Measurements from ENCODE around the gene ASB15. TPM values are rescaled to one million over a fixed set of nuclear protein-coding genes. Genes with fewer than 3 reads are reported as not detected.

ASB15 gene
- total RNA-seq, 1 experiment from 2014 or later: not detected

- Histone ChIP-seq H3F3A (ENCODE audit: low read length, unreplicated experiment) (no peaks in the 10 kb centered on the region), H3K4me3 (ENCODE audit: low read length) (no peak overlapping the region), H3K9me2 (replicated peaks; ENCODE audit: low read length) (no peaks in the 10 kb centered on the region), H3K27ac (ENCODE audit: low read length) (no peak overlapping the region), H3K4me2 (ENCODE audit: low read length) (no peak overlapping the region), H3K36me3 (ENCODE audit: low read depth, low read length) (no peaks in the 10 kb centered on the region), H3K79me2 (ENCODE audit: low read length) (no peaks in the 10 kb centered on the region), H3K4me1 (ENCODE audit: insufficient read depth, low read length) (no peaks in the 10 kb centered on the region), H3K9me3 (ENCODE audit: low read length) (no peaks in the 10 kb centered on the region), H4K20me1 (ENCODE audit: low read length) (no peaks in the 10 kb centered on the region), H2AFZ (ENCODE audit: low read length) (no peak overlapping the region), H3K27me3 (ENCODE audit: low read length) (no peaks in the 10 kb centered on the region), H3K9ac (ENCODE audit: low read length) (no peak overlapping the region)
- ChIA-PET CTCF (no interaction called here), POLR2A (ENCODE audit: unreplicated experiment) (no interaction called here)
- no peak for TF ChIP-seq EZH2phosphoT487 (IDR thresholded peaks at IDR 0.05; ENCODE audit: borderline replicate concordance, low read length)
- TF ChIP-seq, protein P1, sequence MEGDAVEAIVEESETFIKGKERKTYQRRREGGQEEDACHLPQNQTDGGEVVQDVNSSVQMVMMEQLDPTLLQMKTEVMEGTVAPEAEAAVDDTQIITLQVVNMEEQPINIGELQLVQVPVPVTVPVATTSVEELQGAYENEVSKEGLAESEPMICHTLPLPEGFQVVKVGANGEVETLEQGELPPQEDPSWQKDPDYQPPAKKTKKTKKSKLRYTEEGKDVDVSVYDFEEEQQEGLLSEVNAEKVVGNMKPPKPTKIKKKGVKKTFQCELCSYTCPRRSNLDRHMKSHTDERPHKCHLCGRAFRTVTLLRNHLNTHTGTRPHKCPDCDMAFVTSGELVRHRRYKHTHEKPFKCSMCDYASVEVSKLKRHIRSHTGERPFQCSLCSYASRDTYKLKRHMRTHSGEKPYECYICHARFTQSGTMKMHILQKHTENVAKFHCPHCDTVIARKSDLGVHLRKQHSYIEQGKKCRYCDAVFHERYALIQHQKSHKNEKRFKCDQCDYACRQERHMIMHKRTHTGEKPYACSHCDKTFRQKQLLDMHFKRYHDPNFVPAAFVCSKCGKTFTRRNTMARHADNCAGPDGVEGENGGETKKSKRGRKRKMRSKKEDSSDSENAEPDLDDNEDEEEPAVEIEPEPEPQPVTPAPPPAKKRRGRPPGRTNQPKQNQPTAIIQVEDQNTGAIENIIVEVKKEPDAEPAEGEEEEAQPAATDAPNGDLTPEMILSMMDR (conservative IDR thresholded peaks at IDR 0.05; ENCODE audit: low read depth, low read length): no peak
- no peak for TF ChIP-seq EZH2 (IDR thresholded peaks at IDR 0.05; ENCODE audit: low read length, unreplicated experiment)
- ATAC-seq (no peak), DNase-seq (no peak)
- intact Hi-C loops (cut with micrococcal nuclease): no loop called here
- BruUV-seq (replicated peaks): no TSS peak
Observed at GRCh38 chr7:123673752-123674398, 72.3 kb downstream of the ASB15 start.

DNA sequence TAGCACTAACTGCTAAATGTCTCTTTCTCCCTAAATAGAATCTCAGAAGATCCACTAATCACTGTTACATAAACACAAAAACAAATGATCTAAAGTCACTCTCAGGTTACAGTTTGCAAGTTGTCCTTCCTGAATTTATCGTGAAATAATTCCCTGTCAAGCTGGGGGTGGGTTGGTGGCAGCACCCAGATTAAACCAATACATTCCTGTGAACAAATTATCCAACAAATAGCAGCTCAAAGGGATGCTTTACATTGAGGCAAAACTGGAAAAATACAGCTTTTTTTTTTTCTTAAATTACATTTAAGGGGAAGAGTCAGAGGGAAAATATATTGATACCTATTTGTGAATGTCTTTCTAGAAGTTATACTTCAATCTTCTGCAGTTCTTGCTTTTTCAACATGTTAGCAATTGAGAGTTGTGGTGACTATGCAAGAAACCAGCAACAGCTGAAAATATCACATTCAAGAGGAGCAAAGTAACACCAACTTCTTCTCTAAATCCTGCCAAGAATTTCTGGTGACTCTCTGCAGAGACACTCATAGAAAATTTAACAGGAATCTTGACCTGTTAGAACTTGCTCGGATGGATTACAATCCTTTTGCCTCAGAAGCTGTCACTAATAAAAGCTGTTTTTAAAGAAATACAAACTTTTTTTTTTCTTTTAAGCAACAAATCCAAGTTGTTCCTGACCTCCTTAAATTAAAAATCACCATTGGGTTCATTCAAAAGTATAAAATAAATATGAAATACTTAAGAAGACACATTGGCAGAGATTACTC lies 73.0 kb downstream of the ASB15 start:
- Histone ChIP-seq H4K20me1 (ENCODE audit: low read length) (no peaks in the 10 kb centered on the region), H3K4me3 (ENCODE audit: low read length) (no peak overlapping the region), H3K4me2 (ENCODE audit: low read length) (no peak overlapping the region), H2AFZ (ENCODE audit: low read length) (no peak overlapping the region), H3K9me2 (replicated peaks; ENCODE audit: low read length) (no peaks in the 10 kb centered on the region), H3K27me3 (ENCODE audit: low read length) (no peaks in the 10 kb centered on the region), H3F3A (ENCODE audit: low read length, unreplicated experiment) (no peaks in the 10 kb centered on the region), H3K79me2 (ENCODE audit: low read length) (no peaks in the 10 kb centered on the region), H3K9me3 (ENCODE audit: low read length) (no peaks in the 10 kb centered on the region), H3K36me3 (ENCODE audit: low read depth, low read length) (peaks cover 1% of the 10 kb centered on the region; the same call in 1 of the 2 replicates), H3K27ac (ENCODE audit: low read length) (no peak overlapping the region), H3K4me1 (ENCODE audit: insufficient read depth, low read length) (no peaks in the 10 kb centered on the region), H3K9ac (ENCODE audit: low read length) (no peak overlapping the region)
- no peak for ATAC-seq
- ChIA-PET POLR2A (ENCODE audit: unreplicated experiment) (no interaction called here), CTCF (no interaction called here)
- intact Hi-C loops (cut with micrococcal nuclease): no loop called here
- no peak for DNase-seq
- TF ChIP-seq EZH2phosphoT487 (IDR thresholded peaks at IDR 0.05; ENCODE audit: borderline replicate concordance, low read length) (no peak), EZH2 (IDR thresholded peaks at IDR 0.05; ENCODE audit: low read length, unreplicated experiment) (no peak)
- TF ChIP-seq, protein P1 (conservative IDR thresholded peaks at IDR 0.05; ENCODE audit: low read depth, low read length): no peak
- no TSS peak for BruUV-seq (replicated peaks)

- no peak overlapping the region for H3K4me3 ChIP-seq (ENCODE audit: low read length)
- H3K27me3 ChIP-seq (ENCODE audit: low read length): no peaks in the 10 kb centered on the region
- H4K20me1 ChIP-seq (ENCODE audit: low read length): no peaks in the 10 kb centered on the region
- ChIA-PET POLR2A (ENCODE audit: unreplicated experiment) (no interaction called here), CTCF (no interaction called here)
- no peaks in the 10 kb centered on the region for H3K4me1 ChIP-seq (ENCODE audit: insufficient read depth, low read length)
- no peak overlapping the region for H2AFZ ChIP-seq (ENCODE audit: low read length)
- no peak for TF ChIP-seq EZH2phosphoT487 (IDR thresholded peaks at IDR 0.05; ENCODE audit: borderline replicate concordance, low read length)
- TF ChIP-seq, protein P1 (conservative IDR thresholded peaks at IDR 0.05; ENCODE audit: low read depth, low read length): no peak
- no peak for TF ChIP-seq EZH2 (IDR thresholded peaks at IDR 0.05; ENCODE audit: low read length, unreplicated experiment)
- no peaks in the 10 kb centered on the region for H3K9me2 ChIP-seq (replicated peaks; ENCODE audit: low read length)
- no peak for ATAC-seq
- peaks cover 5% of the 10 kb centered on the region; the same call in 1 of the 2 replicates for H3K36me3 ChIP-seq (ENCODE audit: low read depth, low read length)
- no peak overlapping the region for H3K9ac ChIP-seq (ENCODE audit: low read length)
- no peaks in the 10 kb centered on the region for H3K79me2 ChIP-seq (ENCODE audit: low read length)
- H3K4me2 ChIP-seq (ENCODE audit: low read length): no peak overlapping the region
- no peaks in the 10 kb centered on the region for H3K9me3 ChIP-seq (ENCODE audit: low read length)
- H3K27ac ChIP-seq (ENCODE audit: low read length): no peak overlapping the region
- H3F3A ChIP-seq (ENCODE audit: low read length, unreplicated experiment): no peaks in the 10 kb centered on the region
- no peak for DNase-seq
- intact Hi-C loops (cut with micrococcal nuclease): no loop called here
- no TSS peak for BruUV-seq (replicated peaks)
Observed at GRCh38 chr7:123675181-123675473, 73.5 kb downstream of the ASB15 start.

Data from PC-3 (cell line).